Endothelial cell of umbilical vein (primary cell): ENCODE results near the gene AGBL4. TPM values are rescaled to one million over a fixed set of nuclear protein-coding genes. Genes with fewer than 3 reads are reported as not detected.

ENCODE experiments used
- BruUV-seq: library from RNA; stranded (reverse); fragments of 400-500 nt; replicated peaks from 2 replicates; lab custom pipeline; 2021; lab: Mats Ljungman, UMichigan
- CTCF ChIA-PET: fragments of 300-600, 350-600 bp; sonication (Branson Sonifier 250); formaldehyde crosslinking; loops from one replicate; lab custom pipeline; 2021; ENCODE audit warnings: antibody characterized with exemption, inconsistent platforms; lab: Charles Lee
- POLR2A ChIA-PET: fragments of 300-600, 350-600 bp; sonication (Branson Sonifier 250); formaldehyde crosslinking; loops from one replicate; lab custom pipeline; 2021; ENCODE audit warnings: antibody characterized with exemption, inconsistent platforms; lab: Charles Lee
- DNase-seq: peaks from one replicate; pipeline ENCODE4 v3.0.0-alpha.2; 2011; ENCODE audit warnings: low read depth, low spot score
- FAIRE-seq: peaks from 2 replicates; lab custom pipeline; 2011; peaks lifted over from hg19 to GRCh38; lab: Jason Lieb, UNC
- H2AFZ ChIP-seq: 2 replicates; pipeline ENCODE4 v1.6.0; 2012; ENCODE audit warnings: low read depth, low read length, control low read depth, inconsistent platforms
- H3K27ac ChIP-seq: 2 replicates; pipeline ENCODE4 v1.5.1; 2011; ENCODE audit warnings: low read depth, mild to moderate bottlenecking, control low read depth, low read length, moderate library complexity; ENCODE audit not compliant: insufficient read depth
- H3K27me3 ChIP-seq, 2 experiments: 2 replicates each; pipeline versions ENCODE4 v1.6.0 to v1.6.1; 2011; ENCODE audit warnings: low read length in 2 of 2, mixed read lengths in 1 of 2; ENCODE audit not compliant: control insufficient read depth in 2 of 2, insufficient read depth in 2 of 2
- H3K36me3 ChIP-seq, 2 experiments: 2 replicates in 1 of 2; 3 replicates in 1 of 2; pipeline ENCODE4 v1.5.1; 2011; ENCODE audit warnings: low read length in 2 of 2, mild to moderate bottlenecking in 1 of 2, moderate library complexity in 1 of 2; ENCODE audit not compliant: control insufficient read depth in 2 of 2, insufficient read depth in 2 of 2; ENCODE audit errors: extremely low read depth in 1 of 2
- H3K4me1 ChIP-seq: 3 replicates; pipeline ENCODE4 v1.5.1; 2011; ENCODE audit warnings: mild to moderate bottlenecking, low read length; ENCODE audit not compliant: control insufficient read depth, insufficient read depth; ENCODE audit errors: extremely low read depth
- H3K4me2 ChIP-seq: 2 replicates; pipeline ENCODE4 v1.6.1; 2011; ENCODE audit warnings: low read length, control low read depth, mixed read lengths; ENCODE audit not compliant: insufficient read depth
- H3K4me3 ChIP-seq, 3 experiments: fragments of 200-600 bp in 1 of 3; sonication (generic), shearing (Covaris generic) in 1 of 3; replicated peaks in 1 of 3; 2 replicates each; pipeline ENCODE4 v1.5.1; 2011 to 2016; ENCODE audit warnings: control low read depth in 3 of 3, low read length in 3 of 3, mild to moderate bottlenecking in 2 of 3, inconsistent platforms in 1 of 3, low read depth in 1 of 3, moderate library complexity in 1 of 3; ENCODE audit not compliant: insufficient read depth in 1 of 3
- H3K79me2 ChIP-seq: 2 replicates; pipeline ENCODE4 v1.6.0; 2012; ENCODE audit warnings: low read length, inconsistent platforms; ENCODE audit not compliant: control insufficient read depth, insufficient read depth
- H3K9ac ChIP-seq: replicated peaks from 2 replicates; pipeline ENCODE3; 2011; ENCODE audit warnings: low read length, control low read depth; ENCODE audit not compliant: insufficient read depth; ENCODE audit errors: extremely low read depth
- H3K9me1 ChIP-seq: replicated peaks from 3 replicates; pipeline ENCODE4 v1.6.0; 2011; ENCODE audit warnings: mild to moderate bottlenecking, low read length; ENCODE audit not compliant: control insufficient read depth, insufficient read depth; ENCODE audit errors: extremely low read depth
- H3K9me3 ChIP-seq: replicated peaks from 2 replicates; pipeline ENCODE4 v1.5.1; 2012; ENCODE audit warnings: low read length, inconsistent platforms; ENCODE audit not compliant: control insufficient read depth, insufficient read depth
- H4K20me1 ChIP-seq: replicated peaks from 2 replicates; pipeline ENCODE3; 2011; ENCODE audit warnings: mild to moderate bottlenecking, low read length; ENCODE audit not compliant: control insufficient read depth, insufficient read depth; ENCODE audit errors: extremely low read depth
- GATA2 ChIP-seq: IDR thresholded peaks from 2 replicates; pipeline ENCODE4 v1.7.0; 2011; ENCODE audit warnings: low read depth, mild to moderate bottlenecking, moderate library complexity, mixed read lengths, low read length; ENCODE audit not compliant: insufficient read length, insufficient read depth
- JUN ChIP-seq: IDR thresholded peaks from 2 replicates; pipeline ENCODE4 v1.6.1; 2011; ENCODE audit warnings: borderline replicate concordance, low read depth; ENCODE audit not compliant: insufficient read length, insufficient read depth
- MAX ChIP-seq: IDR thresholded peaks from 2 replicates; pipeline ENCODE4 v1.6.1; 2011; ENCODE audit not compliant: insufficient read depth, insufficient read length
- MYC ChIP-seq: IDR thresholded peaks from one replicate; pipeline ENCODE4 v1.6.1; 2011; ENCODE audit warnings: mild to moderate bottlenecking, low read depth, low read length
- POLR2A ChIP-seq: IDR thresholded peaks from 2 replicates; pipeline ENCODE4 v1.6.1; 2012; ENCODE audit warnings: low read depth, mild to moderate bottlenecking, control low read depth, low read length
- POLR2AphosphoS5 ChIP-seq: IDR thresholded peaks from 2 replicates; pipeline ENCODE4 v1.6.1; 2012; ENCODE audit warnings: low read depth, mild to moderate bottlenecking, control low read depth, low read length, moderate library complexity; ENCODE audit not compliant: insufficient read depth
- dilution Hi-C: fragments of 300-500 bp; cut with MboI; formaldehyde crosslinking; loops from one replicate; pipeline ENCODE4 v1.15.0; 2019; ENCODE audit warnings: low sequenced_read_pairs; ENCODE audit not compliant: extremely low pct_ligation_motif_present
- intact Hi-C: fragments of 100-400 bp; cut with micrococcal nuclease; formaldehyde crosslinking; loops from one replicate; pipeline ENCODE4 v1.10.0; 2022
- polyA plus RNA-seq, 4 experiments: library from polyadenylated mRNA; depleted of rRNA in 3 of 4; stranded (reverse) in 3 of 4; unstranded in 1 of 4; fragments of >200 nt; gene quantifications; 2 replicates each; pipeline versions ENCODE4 v1.2.1 to v1.2.3, GENCODE V29; 2011 to 2012; ENCODE audit warnings: missing spikeins in 1 of 4
- total RNA-seq: library from RNA; stranded (reverse); gene quantifications from 2 replicates; pipeline ENCODE4 v1.2.3, GENCODE V29; 2021
- TF ChIP-seq, protein P1 (sequence below), 2 donors: IDR thresholded peaks; 1 replicate in 1 of 2; 2 replicates in 1 of 2; pipeline ENCODE4 v1.5.1; 2011; ENCODE audit warnings: low read length in 2 of 2, mild to moderate bottlenecking in 2 of 2, moderate library complexity in 2 of 2, control low read depth in 1 of 2, inconsistent platforms in 1 of 2, low read depth in 1 of 2; ENCODE audit not compliant: insufficient read depth in 1 of 2; ENCODE audit errors: extremely low read depth in 1 of 2

Gene AGBL4
- total and polyA plus RNA-seq, 2 donors (not counting 3 experiments of a cell fraction or from before 2014, with no cell fraction given): not detected

DNA sequence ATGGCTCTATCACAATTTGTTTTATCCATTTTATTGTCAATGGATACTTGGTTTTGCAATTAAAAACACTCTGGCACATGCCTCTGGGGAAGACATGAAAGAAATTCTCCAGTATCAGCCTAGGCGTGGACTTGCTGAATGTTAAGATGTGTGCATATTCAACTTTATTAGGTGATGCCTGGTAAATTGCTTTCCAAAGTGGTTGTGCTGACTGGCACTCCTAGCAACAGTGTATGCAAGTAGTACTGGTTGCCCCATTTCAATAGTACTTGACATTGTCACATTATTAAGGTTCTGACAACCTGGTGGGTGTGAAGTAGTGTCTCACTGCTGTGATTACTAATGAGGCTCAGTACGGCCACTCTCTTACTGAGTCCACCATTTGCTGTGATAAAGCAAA, 1295.2 kb downstream of the AGBL4 start:
- no peaks in the 10 kb centered on the region for H3K9me1 ChIP-seq
- dilution Hi-C loops: no loop called here
- H3K79me2 ChIP-seq: no peaks in the 10 kb centered on the region
- no peak overlapping the region for H3K4me3 ChIP-seq
- DNase-seq: no peak
- no peaks in the 10 kb centered on the region for H3K27me3 ChIP-seq
- no peak for FAIRE-seq
- POLR2A ChIA-PET: no interaction called here
- no peak overlapping the region for H3K4me2 ChIP-seq
- no peak overlapping the region for H3K9ac ChIP-seq
- H3K27ac ChIP-seq: no peak overlapping the region
- no peak for TF ChIP-seq POLR2A
- no peak for TF ChIP-seq JUN
- no peak for TF ChIP-seq GATA2
- H3K9me3 ChIP-seq: no peaks in the 10 kb centered on the region
- intact Hi-C loops: no loop called here
- H3K4me1 ChIP-seq: no peaks in the 10 kb centered on the region
- no peaks in the 10 kb centered on the region for H3K36me3 ChIP-seq
- no peak overlapping the region for H2AFZ ChIP-seq
- CTCF ChIA-PET: no interaction called here
- BruUV-seq: no TSS peak
- H4K20me1 ChIP-seq: no peaks in the 10 kb centered on the region

DNA sequence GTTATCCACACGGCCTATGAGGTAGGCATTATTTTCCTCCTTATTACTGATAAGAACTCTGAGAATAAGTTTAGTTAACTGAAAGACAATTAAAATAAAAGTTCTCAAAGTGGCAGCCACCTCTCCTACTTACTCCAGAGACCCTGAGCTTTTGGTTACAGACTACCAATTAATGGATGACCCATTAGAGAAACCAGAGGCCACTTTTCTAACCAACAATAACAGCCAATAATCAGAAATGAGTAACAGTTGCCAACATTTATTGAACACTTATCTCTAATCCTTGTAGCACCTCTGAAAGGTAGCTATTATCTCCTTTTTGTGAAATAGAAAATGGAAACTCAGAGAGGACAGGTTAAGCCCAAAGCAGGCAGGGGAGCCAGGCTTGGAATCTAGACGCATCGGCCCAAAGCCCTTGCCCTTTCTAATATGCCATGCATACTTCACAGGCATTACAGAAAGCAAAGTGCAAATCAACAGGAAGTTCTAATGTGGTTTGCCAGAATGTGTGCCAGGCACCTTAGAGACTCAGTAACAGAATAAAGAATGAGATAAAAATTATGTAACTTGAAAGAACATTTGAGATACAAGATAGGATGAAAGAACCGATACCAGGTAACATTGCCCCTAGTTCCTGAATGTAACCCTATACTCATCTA, 1297.1 kb downstream of the AGBL4 start:
- Histone ChIP-seq H3K27me3 (no peaks in the 10 kb centered on the region), H3K4me2 (no peak overlapping the region), H2AFZ (no peak overlapping the region), H3K9ac (no peak overlapping the region), H3K4me3 (no peak overlapping the region), H3K9me3 (no peaks in the 10 kb centered on the region), H3K4me1 (no peaks in the 10 kb centered on the region), H3K9me1 (no peaks in the 10 kb centered on the region), H3K79me2 (no peaks in the 10 kb centered on the region), H4K20me1 (no peaks in the 10 kb centered on the region), H3K36me3 (no peaks in the 10 kb centered on the region), H3K27ac (no peak overlapping the region)
- dilution Hi-C loops: no loop called here
- no peak for FAIRE-seq
- CTCF ChIA-PET: no interaction called here
- DNase-seq: no peak
- POLR2A ChIA-PET: no interaction called here
- intact Hi-C loops: no loop called here
- no TSS peak for BruUV-seq
- TF ChIP-seq MAX (no peak), JUN (no peak), POLR2AphosphoS5 (no peak), MYC (no peak), GATA2 (no peak)
- TF ChIP-seq, protein P1, sequence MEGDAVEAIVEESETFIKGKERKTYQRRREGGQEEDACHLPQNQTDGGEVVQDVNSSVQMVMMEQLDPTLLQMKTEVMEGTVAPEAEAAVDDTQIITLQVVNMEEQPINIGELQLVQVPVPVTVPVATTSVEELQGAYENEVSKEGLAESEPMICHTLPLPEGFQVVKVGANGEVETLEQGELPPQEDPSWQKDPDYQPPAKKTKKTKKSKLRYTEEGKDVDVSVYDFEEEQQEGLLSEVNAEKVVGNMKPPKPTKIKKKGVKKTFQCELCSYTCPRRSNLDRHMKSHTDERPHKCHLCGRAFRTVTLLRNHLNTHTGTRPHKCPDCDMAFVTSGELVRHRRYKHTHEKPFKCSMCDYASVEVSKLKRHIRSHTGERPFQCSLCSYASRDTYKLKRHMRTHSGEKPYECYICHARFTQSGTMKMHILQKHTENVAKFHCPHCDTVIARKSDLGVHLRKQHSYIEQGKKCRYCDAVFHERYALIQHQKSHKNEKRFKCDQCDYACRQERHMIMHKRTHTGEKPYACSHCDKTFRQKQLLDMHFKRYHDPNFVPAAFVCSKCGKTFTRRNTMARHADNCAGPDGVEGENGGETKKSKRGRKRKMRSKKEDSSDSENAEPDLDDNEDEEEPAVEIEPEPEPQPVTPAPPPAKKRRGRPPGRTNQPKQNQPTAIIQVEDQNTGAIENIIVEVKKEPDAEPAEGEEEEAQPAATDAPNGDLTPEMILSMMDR (IDR thresholded peaks at IDR 0.05; ENCODE audit: extremely low read depth in 1 of 2, insufficient read depth in 1 of 2, low read depth in 1 of 2, low read length in 2 of 2): no peak
